HL-60 (cell line): ENCODE measurements around the gene PPP1R1C.

Experiments
- CTCF ChIP-seq: IDR thresholded peaks from one replicate; pipeline ENCODE4 v1.5.1; 2011; ENCODE audit warnings: low read length, control low read depth, inconsistent platforms; ENCODE audit not compliant: insufficient read depth
- GABPA ChIP-seq: IDR thresholded peaks from 2 replicates; pipeline ENCODE4 v1.6.1; 2012; ENCODE audit warnings: low read depth
- POLR2AphosphoS5 ChIP-seq: IDR thresholded peaks from 2 replicates; pipeline ENCODE4 v1.6.1; 2012; ENCODE audit warnings: low read depth
- REST ChIP-seq: IDR thresholded peaks from 2 replicates; pipeline ENCODE4 v1.6.1; 2012; ENCODE audit warnings: low read depth; ENCODE audit not compliant: insufficient replicate concordance
- SPI1 ChIP-seq: IDR thresholded peaks from 2 replicates; pipeline ENCODE4 v1.6.1; 2012; ENCODE audit warnings: low read depth, mild to moderate bottlenecking, borderline replicate concordance

GRCh38 chr2:181944164-181944913 is 41.3 kb upstream of the PPP1R1C start:
- no peak for TF ChIP-seq CTCF
- TF ChIP-seq SPI1, result no peak
- TF ChIP-seq REST, result no peak
- no peak for TF ChIP-seq POLR2AphosphoS5
- TF ChIP-seq GABPA, result no peak
